HepG2 (cell line): ENCODE data around the gene TUBA4B. TPM values are rescaled to one million over a fixed set of nuclear protein-coding genes. Genes with fewer than 3 reads are reported as not detected.
A peak's percentile ranks its signal among the peaks of the same experiment; 100 is the strongest.

Experiments used
- ATAC-seq: fragments of 200-7000 bp; cut with Tn5 transposase; 3 replicates; pipeline ENCODE4 v1.9.1; 2020; ENCODE audit warnings: mild to moderate bottlenecking, moderate library complexity
- BruUV-seq: library from RNA; stranded (reverse); fragments of 400-500 nt; replicated peaks from 2 replicates; lab custom pipeline; 2021; lab: Mats Ljungman, UMichigan
- CTCF ChIA-PET: fragments of 300-600 bp; formaldehyde crosslinking; extraction: SDS; loops from one replicate; lab custom pipeline; 2021; ENCODE audit warnings: low total read pairs, inconsistent platforms, low intra/inter-chr PET ratio; lab: Yijun Ruan, JAX
- POLR2A ChIA-PET: fragments of 350-600 bp; sonication (Branson Sonifier 250); formaldehyde crosslinking; loops from one replicate; lab custom pipeline; 2020; ENCODE audit warnings: antibody characterized with exemption, inconsistent platforms; lab: Yijun Ruan, JAX
- DNase-seq: peaks from one replicate; pipeline ENCODE4 v3.0.0-alpha.2; 2015; ENCODE audit warnings: low spot score
- FAIRE-seq: peaks from 3 replicates; lab custom pipeline; 2011; peaks lifted over from hg19 to GRCh38; lab: Jason Lieb, UNC
- H2AFZ ChIP-seq: one replicate; pipeline ENCODE4 v1.6.1; 2011; ENCODE audit warnings: low read length, inconsistent platforms
- H3K27ac ChIP-seq: fragments of 300-600 bp; 3 replicates; pipeline ENCODE4 v1.8.0; 2011; ENCODE audit warnings: mixed run types, mild to moderate bottlenecking, mixed read lengths, low read length, inconsistent platforms; ENCODE audit not compliant: insufficient read depth; ENCODE audit errors: extremely low read length
- H3K27me3 ChIP-seq, 2 experiments: fragments of 200-600 bp in 1 of 2; 2 replicates in 1 of 2; 3 replicates in 1 of 2; pipeline versions ENCODE4 v1.6.0 to v1.8.0; 2011; ENCODE audit warnings: low read length in 2 of 2, mild to moderate bottlenecking in 2 of 2, moderate library complexity in 2 of 2, inconsistent platforms in 1 of 2; ENCODE audit not compliant: insufficient read depth in 2 of 2, control insufficient read depth in 1 of 2
- H3K36me3 ChIP-seq, 2 experiments: fragments of 200-600 bp in 1 of 2; replicated peaks in 1 of 2; 2 replicates in 1 of 2; 3 replicates in 1 of 2; pipeline versions ENCODE4 v1.5.1 to v1.8.0; 2011; ENCODE audit warnings: low read length in 2 of 2, inconsistent platforms in 1 of 2; ENCODE audit not compliant: insufficient read depth in 2 of 2, control insufficient read depth in 1 of 2
- H3K4me1 ChIP-seq: 2 replicates; pipeline ENCODE4 v1.5.1; 2012; ENCODE audit warnings: low read length, inconsistent platforms; ENCODE audit not compliant: insufficient read depth
- H3K4me2 ChIP-seq: 2 replicates; pipeline ENCODE4 v1.6.0; 2011; ENCODE audit warnings: low read depth, low read length, inconsistent platforms
- H3K4me3 ChIP-seq, 3 experiments: fragments of 200-600 bp in 1 of 3; sonication (generic), shearing (Covaris generic) in 1 of 3; replicated peaks in 1 of 3; 2 replicates each; pipeline ENCODE4 v1.5.1; 2011 to 2016; ENCODE audit warnings: low read length in 3 of 3, inconsistent platforms in 2 of 3, low read depth in 2 of 3, mild to moderate bottlenecking in 2 of 3, control low read depth in 1 of 3, mixed read lengths in 1 of 3; ENCODE audit not compliant: insufficient read depth in 1 of 3
- H3K79me2 ChIP-seq: one replicate; pipeline ENCODE4 v1.6.1; 2011; ENCODE audit warnings: low read length, inconsistent platforms; ENCODE audit not compliant: insufficient read depth
- H3K9ac ChIP-seq: 2 replicates; pipeline ENCODE4 v1.6.0; 2011; ENCODE audit warnings: mild to moderate bottlenecking, low read depth, low read length, inconsistent platforms; ENCODE audit not compliant: insufficient read depth
- H3K9me3 ChIP-seq: 2 replicates; pipeline ENCODE4 v1.5.1; 2012; ENCODE audit warnings: mild to moderate bottlenecking, low read length
- H4K20me1 ChIP-seq: 2 replicates; pipeline ENCODE4 v1.6.0; 2011; ENCODE audit warnings: inconsistent platforms, mild to moderate bottlenecking, low read length, moderate library complexity; ENCODE audit not compliant: insufficient read depth
- ATRX ChIP-seq: sonication (generic); formaldehyde crosslinking; IDR thresholded peaks from 2 replicates; pipeline ENCODE4 v1.4.0; 2020; ENCODE audit warnings: missing genetic modification reagents, borderline replicate concordance
- CBX2 ChIP-seq, 2 experiments: fragments of 200-600 bp in 1 of 2; sonication (generic); formaldehyde crosslinking in 1 of 2; IDR thresholded peaks; 2 replicates each; pipeline versions ENCODE4 v1.7.0 to v1.8.1; 2018 to 2022; ENCODE audit warnings: low read depth in 2 of 2, low read length in 1 of 2, mild to moderate bottlenecking in 1 of 2, missing genetic modification reagents in 1 of 2
- LCORL ChIP-seq, 2 experiments: fragments of 450-650 bp in 1 of 2; sonication (generic) in 1 of 2; formaldehyde crosslinking in 1 of 2; IDR thresholded peaks; 2 replicates each; pipeline versions ENCODE4 v1.5.0 to v1.6.1; 2017 to 2020; ENCODE audit warnings: antibody characterized with exemption in 1 of 2, missing genetic modification reagents in 1 of 2
- SAP130 ChIP-seq: IDR thresholded peaks from 2 replicates; pipeline ENCODE4 v1.6.1; 2016; ENCODE audit warnings: low read depth
- STAG1 ChIP-seq: sonication (generic); formaldehyde crosslinking; IDR thresholded peaks from 2 replicates; pipeline ENCODE4 v1.4.0; 2020; ENCODE audit warnings: missing genetic modification reagents
- ZNF160 ChIP-seq: sonication (generic); formaldehyde crosslinking; IDR thresholded peaks from 2 replicates; pipeline ENCODE4 v1.8.0; 2022; ENCODE audit warnings: mild to moderate bottlenecking, inconsistent platforms, missing genetic modification reagents
- ZNF296 ChIP-seq: sonication (generic); formaldehyde crosslinking; conservative IDR thresholded peaks from 2 replicates; pipeline ENCODE4 v1.5.0; 2020; ENCODE audit warnings: mild to moderate bottlenecking, missing genetic modification reagents
- ZNF530 ChIP-seq: sonication (generic); formaldehyde crosslinking; IDR thresholded peaks from 2 replicates; pipeline ENCODE4 v1.5.0; 2020; ENCODE audit warnings: low read depth, mild to moderate bottlenecking, missing genetic modification reagents
- ZNF597 ChIP-seq: sonication (generic); formaldehyde crosslinking; IDR thresholded peaks from 2 replicates; pipeline ENCODE4 v1.5.0; 2020; ENCODE audit warnings: missing genetic modification reagents
- WGBS: methylation state at CpG from one replicate; pipeline ENCODE4 v1.1.6; 2017; ENCODE audit warnings: low lambda C conversion rate; 5-methylcytosine and 5-hydroxymethylcytosine counted together
- in situ Hi-C: cut with HindIII; loops from 2 replicates; pipeline ENCODE4 v1.10.0; 2017; ENCODE audit warnings: low pct_unique_long_range_greater_than_20kb; ENCODE audit not compliant: extremely low pct_ligation_motif_present
- intact Hi-C: fragments of 100-400 bp; cut with micrococcal nuclease; formaldehyde crosslinking; loops from one replicate; pipeline ENCODE4 v1.10.0; 2022; ENCODE audit not compliant: unreplicated experiment
- polyA plus RNA-seq, 8 experiments: library from polyadenylated mRNA; depleted of rRNA in 3 of 8; stranded (reverse) in 7 of 8; unstranded in 1 of 8; fragments of >200 nt; fragmentation: Illumina TruSeq in 4 of 8; extraction: Trizol in 4 of 8; gene quantifications; 2 replicates each; pipeline versions ENCODE4 v1.2.1 to v1.2.3, GENCODE V29; 2011 to 2016; ENCODE audit warnings: low read depth in 4 of 8, missing spikeins in 1 of 8, mixed read lengths in 1 of 8; ENCODE audit not compliant: insufficient read depth in 1 of 8
- total RNA-seq, 5 experiments: library from RNA; depleted of rRNA; stranded (reverse); fragments of >200 nt; fragmentation: Illumina TruSeq; extraction: Trizol; gene quantifications; 2 replicates each; pipeline ENCODE4 v1.2.3, GENCODE V29; 2016; ENCODE audit warnings: low read depth in 1 of 5
- TF ChIP-seq, protein P1 (sequence below): sonication (generic); formaldehyde crosslinking; IDR thresholded peaks from 2 replicates; pipeline ENCODE4 v1.5.1; 2020; ENCODE audit warnings: mild to moderate bottlenecking, missing genetic modification reagents
- TF ChIP-seq, protein P2 (sequence below): sonication (generic); formaldehyde crosslinking; IDR thresholded peaks from 2 replicates; pipeline ENCODE4 v1.5.0; 2020; ENCODE audit warnings: missing genetic modification reagents
- TF ChIP-seq, protein P3 (sequence below): IDR thresholded peaks from 2 replicates; pipeline ENCODE4 v1.6.1; 2016; ENCODE audit warnings: missing compliant biosample characterization, missing genetic modification reagents, borderline replicate concordance
- TF ChIP-seq, protein P4 (sequence below): sonication (generic); formaldehyde crosslinking; IDR thresholded peaks from 2 replicates; pipeline ENCODE4 v1.8.1; 2023; ENCODE audit warnings: mild to moderate bottlenecking, missing genetic modification reagents

Gene TUBA4B
- total and polyA plus RNA-seq, 2 of the 13 experiments (the other 11 are each of a cell fraction or from before 2014, with no cell fraction given): 0.18 to 0.22 TPM

DNA sequence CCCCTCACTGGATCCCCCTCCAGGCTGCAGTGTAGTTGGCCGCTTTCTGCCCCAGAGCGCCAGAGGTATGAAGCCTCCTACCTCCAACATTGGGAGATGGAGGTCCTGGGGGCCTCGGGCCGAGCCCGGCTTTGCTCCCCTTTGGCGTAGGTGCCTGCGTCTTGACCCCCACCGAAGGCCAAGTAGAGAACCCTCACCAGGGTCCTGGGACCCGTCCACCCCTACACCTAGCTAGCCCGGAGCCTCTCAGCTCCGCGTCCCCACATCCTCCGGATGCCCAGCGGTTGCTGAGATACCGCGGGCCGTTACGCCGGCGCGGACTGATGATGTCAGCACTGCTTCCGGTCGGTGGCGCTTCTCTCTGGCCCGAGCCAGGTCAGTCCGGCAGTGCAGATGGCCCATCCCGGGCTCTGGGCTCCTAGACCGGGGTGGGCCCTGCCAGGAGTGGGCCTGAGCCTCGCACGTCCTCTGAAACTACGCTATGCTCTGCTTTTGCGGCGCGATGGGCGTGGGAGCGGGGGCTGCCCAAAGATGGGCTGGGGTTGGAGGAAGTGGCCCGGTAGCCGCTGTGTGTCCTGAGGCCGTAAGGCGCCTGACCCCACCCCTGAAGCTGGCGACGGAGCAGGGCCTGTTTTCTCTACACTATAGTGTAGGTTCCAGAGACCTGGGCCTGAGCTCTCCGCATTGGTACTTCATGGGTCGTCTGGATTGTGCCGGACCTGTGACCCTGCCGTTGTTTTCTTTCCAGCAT lies 7.7 kb upstream of the TUBA4B start, which contains the start of the genes GLB1L and STK16 (continued):
- TF ChIP-seq STAG1 (CRISPR knock-in tag): no peak; the same call in 1 of the 2 replicates
- TF ChIP-seq ZNF597 (CRISPR knock-in tag): no peak
- TF ChIP-seq, all 625 proteins: peak for 393

GRCh38 chr2:219245899-219246230 lies 7.2 kb upstream of the TUBA4B start:
- peaks cover 14% of the 10 kb centered on the region for H3K79me2 ChIP-seq
- H4K20me1 ChIP-seq: no peaks in the 10 kb centered on the region
- peak overlapping the region; percentile 88 to 97 (median 93) for H3K4me3 ChIP-seq
- H3K9ac ChIP-seq: peak overlapping the region; percentile 90
- ChIA-PET CTCF (no interaction called here), POLR2A (interaction anchor here (0.6 to 3.2 kb wide), 18 partner anchors 9 to 142 kb away, joined by 3 to 69 read pairs (median 15); partner anchors contain the start of genes ABCB6, ANKZF1, ATG9A and CNPPD1)
- intact Hi-C loops: loop anchor here (1.0 kb wide), 1 partner anchor 17 kb away; the partner anchor contains the start of genes ANKZF1 and ATG9A
- in situ Hi-C loops: no loop called here
- H3K4me1 ChIP-seq: peaks cover 59% of the 10 kb centered on the region
- peak; percentile 60 for FAIRE-seq
- H3K27ac ChIP-seq: peak overlapping the region; percentile 72
- no peaks in the 10 kb centered on the region; a peak in 1 of 5 replicates for H3K27me3 ChIP-seq
- ATAC-seq: no peak
- no peak for DNase-seq
- peak overlapping the region; percentile 90 for H3K4me2 ChIP-seq
- no TSS peak for BruUV-seq
- no peak overlapping the region for H2AFZ ChIP-seq
- 17% methylated on average over 9 of the region's 10 CpGs for WGBS
- no peaks in the 10 kb centered on the region for H3K9me3 ChIP-seq
- peaks cover 1 to 13% of the 10 kb centered on the region in 2 experiments; a peak in 4 of 5 replicates for H3K36me3 ChIP-seq
- TF ChIP-seq ZNF160 (CRISPR knock-in tag): no peak
- TF ChIP-seq ZNF296 (CRISPR knock-in tag): 0 out of 2 replicates have a peak, but pooled peaks have one; percentile 61
- TF ChIP-seq, protein P1, sequence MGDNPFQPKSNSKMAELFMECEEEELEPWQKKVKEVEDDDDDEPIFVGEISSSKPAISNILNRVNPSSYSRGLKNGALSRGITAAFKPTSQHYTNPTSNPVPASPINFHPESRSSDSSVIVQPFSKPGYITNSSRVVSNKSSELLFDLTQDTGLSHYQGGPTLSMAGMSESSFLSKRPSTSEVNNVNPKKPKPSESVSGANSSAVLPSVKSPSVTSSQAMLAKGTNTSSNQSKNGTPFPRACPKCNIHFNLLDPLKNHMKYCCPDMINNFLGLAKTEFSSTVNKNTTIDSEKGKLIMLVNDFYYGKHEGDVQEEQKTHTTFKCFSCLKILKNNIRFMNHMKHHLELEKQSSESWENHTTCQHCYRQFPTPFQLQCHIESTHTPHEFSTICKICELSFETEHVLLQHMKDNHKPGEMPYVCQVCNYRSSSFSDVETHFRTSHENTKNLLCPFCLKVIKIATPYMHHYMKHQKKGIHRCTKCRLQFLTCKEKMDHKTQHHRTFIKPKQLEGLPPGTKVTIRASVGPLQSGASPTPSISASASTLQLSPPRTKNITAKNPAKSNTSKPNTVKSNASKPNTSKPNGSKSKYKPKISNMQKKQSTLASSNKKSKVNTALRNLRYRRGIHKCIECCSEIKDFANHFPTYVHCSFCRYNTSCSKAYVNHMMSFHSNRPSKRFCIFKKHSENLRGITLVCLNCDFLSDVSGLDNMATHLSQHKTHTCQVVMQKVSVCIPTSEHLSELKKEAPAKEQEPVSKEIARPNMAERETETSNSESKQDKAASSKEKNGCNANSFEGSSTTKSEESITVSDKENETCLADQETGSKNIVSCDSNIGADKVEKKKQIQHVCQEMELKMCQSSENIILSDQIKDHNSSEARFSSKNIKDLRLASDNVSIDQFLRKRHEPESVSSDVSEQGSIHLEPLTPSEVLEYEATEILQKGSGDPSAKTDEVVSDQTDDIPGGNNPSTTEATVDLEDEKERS (CRISPR knock-in tag): no peak
- TF ChIP-seq ZNF530 (CRISPR knock-in tag): no peak
- no peak for TF ChIP-seq LCORL (IDR thresholded peaks at IDR 0.05)
- no peak for TF ChIP-seq LCORL (CRISPR knock-in tag; IDR thresholded peaks at IDR 0.05)
- TF ChIP-seq SAP130 (CRISPR knock-in tag): no peak
- TF ChIP-seq, protein P2, sequence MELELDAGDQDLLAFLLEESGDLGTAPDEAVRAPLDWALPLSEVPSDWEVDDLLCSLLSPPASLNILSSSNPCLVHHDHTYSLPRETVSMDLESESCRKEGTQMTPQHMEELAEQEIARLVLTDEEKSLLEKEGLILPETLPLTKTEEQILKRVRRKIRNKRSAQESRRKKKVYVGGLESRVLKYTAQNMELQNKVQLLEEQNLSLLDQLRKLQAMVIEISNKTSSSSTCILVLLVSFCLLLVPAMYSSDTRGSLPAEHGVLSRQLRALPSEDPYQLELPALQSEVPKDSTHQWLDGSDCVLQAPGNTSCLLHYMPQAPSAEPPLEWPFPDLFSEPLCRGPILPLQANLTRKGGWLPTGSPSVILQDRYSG (CRISPR knock-in tag): 0 out of 2 replicates have a peak, but pooled peaks have one; percentile 26
- TF ChIP-seq, protein P3, sequence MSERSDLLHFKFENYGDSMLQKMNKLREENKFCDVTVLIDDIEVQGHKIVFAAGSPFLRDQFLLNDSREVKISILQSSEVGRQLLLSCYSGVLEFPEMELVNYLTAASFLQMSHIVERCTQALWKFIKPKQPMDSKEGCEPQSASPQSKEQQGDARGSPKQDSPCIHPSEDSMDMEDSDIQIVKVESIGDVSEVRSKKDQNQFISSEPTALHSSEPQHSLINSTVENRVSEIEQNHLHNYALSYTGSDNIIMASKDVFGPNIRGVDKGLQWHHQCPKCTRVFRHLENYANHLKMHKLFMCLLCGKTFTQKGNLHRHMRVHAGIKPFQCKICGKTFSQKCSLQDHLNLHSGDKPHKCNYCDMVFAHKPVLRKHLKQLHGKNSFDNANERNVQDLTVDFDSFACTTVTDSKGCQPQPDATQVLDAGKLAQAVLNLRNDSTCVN (CRISPR knock-in tag): no peak
- TF ChIP-seq, protein P4, sequence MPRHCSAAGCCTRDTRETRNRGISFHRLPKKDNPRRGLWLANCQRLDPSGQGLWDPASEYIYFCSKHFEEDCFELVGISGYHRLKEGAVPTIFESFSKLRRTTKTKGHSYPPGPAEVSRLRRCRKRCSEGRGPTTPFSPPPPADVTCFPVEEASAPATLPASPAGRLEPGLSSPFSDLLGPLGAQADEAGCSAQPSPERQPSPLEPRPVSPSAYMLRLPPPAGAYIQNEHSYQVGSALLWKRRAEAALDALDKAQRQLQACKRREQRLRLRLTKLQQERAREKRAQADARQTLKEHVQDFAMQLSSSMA (CRISPR knock-in tag): peak; percentile 7; the same call in 1 of the 2 replicates
- no peak for TF ChIP-seq CBX2 (IDR thresholded peaks at IDR 0.05; ENCODE audit: low read depth, low read length)
- TF ChIP-seq CBX2 (CRISPR knock-in tag; IDR thresholded peaks at IDR 0.05; ENCODE audit: low read depth): no peak
- no peak for TF ChIP-seq ATRX (CRISPR knock-in tag)
